ENCODE results near the gene FMN2. TPM values are rescaled to one million over a fixed set of nuclear protein-coding genes. Genes with fewer than 3 reads are reported as not detected.

Gene FMN2
- total and polyA plus RNA-seq, 3 experiments from 2014 or later, result not detected

DNA sequence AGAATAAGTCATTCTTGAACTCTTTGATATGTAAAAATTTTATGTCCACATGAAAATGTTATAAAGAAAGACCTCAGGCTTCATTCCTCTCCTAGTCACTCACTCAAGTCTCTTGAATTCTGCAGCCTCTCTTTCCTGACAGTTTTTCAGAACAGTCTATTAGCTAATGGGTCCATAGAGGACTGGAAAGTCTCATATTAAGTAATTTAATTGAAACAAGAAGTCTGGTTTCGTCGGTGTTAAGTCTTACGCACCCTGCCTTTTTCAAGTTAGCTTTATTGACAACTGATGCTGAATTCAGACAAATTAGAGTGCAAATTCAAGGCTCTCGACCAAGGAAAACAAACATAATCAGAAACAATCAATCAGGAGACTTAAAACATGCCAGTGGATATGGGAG lies 414.5 kb downstream of the FMN2 start:
- H3K4me1 ChIP-seq (ENCODE audit: insufficient read depth, low read length), result no peaks in the 10 kb centered on the region
- H3K9me3 ChIP-seq (ENCODE audit: low read length), result no peaks in the 10 kb centered on the region
- H3K4me3 ChIP-seq (ENCODE audit: low read length), result no peak overlapping the region
- CTCF ChIA-PET, result no interaction called here
- Mint-ChIP-seq H3K27ac (no peak overlapping the region), H3K36me3 (peaks cover 0 to 4% (median 0%) of the 10 kb centered on the region in 3 donors), H3K27me3 (peaks cover 0 to 3% of the 10 kb centered on the region in 2 donors), H3K4me1 (no peaks in the 10 kb centered on the region), H3K4me3 (no peak overlapping the region), H3K9me3 (peaks cover 2 to 11% (median 4%) of the 10 kb centered on the region in 5 donors)
- H3K36me3 ChIP-seq (ENCODE audit: insufficient read depth, low read length), result no peaks in the 10 kb centered on the region
- H3K27me3 ChIP-seq (ENCODE audit: insufficient read depth, low read length, poor library complexity, severe bottlenecking), result no peaks in the 10 kb centered on the region
- DNase-seq, result no peak
- no peak overlapping the region for H3K27ac ChIP-seq (ENCODE audit: low read depth, low read length)
- POLR2A ChIA-PET, result no interaction called here

DNA sequence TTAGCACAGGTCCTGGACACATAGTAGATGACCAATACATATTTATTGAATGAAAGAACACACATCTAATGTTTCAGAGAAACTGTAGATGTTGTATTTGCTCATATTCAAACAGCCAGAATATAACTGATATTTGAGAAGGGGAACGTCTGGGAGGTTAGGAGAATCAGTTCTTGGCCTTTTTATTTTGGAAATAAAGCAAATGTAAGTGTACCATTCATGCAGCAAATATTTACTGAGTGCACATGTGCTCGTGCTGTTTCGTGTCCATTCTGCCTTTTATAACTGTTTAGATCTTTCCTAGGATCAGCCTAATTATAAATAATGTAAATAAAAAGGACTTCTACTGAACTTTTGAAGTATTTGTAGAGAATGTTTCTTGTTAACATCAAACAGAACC lies 416.5 kb downstream of the FMN2 start:
- ChIA-PET CTCF (no interaction called here), POLR2A (interaction anchor here (0.6 kb wide), 1 partner anchor 183 kb away, joined by 3 read pairs; no protein-coding TSS in a partner anchor)
- Mint-ChIP-seq H3K27me3 (peaks cover 0 to 3% of the 10 kb centered on the region in 2 donors), H3K9me3 (peaks cover 2 to 11% (median 4%) of the 10 kb centered on the region in 5 donors), H3K4me3 (no peak overlapping the region), H3K27ac (no peak overlapping the region), H3K4me1 (no peaks in the 10 kb centered on the region), H3K36me3 (peaks cover 0 to 8% (median 2%) of the 10 kb centered on the region in 3 donors)
- Histone ChIP-seq H3K36me3 (ENCODE audit: insufficient read depth, low read length) (no peaks in the 10 kb centered on the region), H3K4me3 (ENCODE audit: low read length) (no peak overlapping the region), H3K27ac (ENCODE audit: low read depth, low read length) (no peak overlapping the region), H3K9me3 (ENCODE audit: low read length) (no peaks in the 10 kb centered on the region), H3K27me3 (ENCODE audit: insufficient read depth, low read length, poor library complexity, severe bottlenecking) (no peaks in the 10 kb centered on the region), H3K4me1 (ENCODE audit: insufficient read depth, low read length) (no peaks in the 10 kb centered on the region)
- no peak for DNase-seq

DNA sequence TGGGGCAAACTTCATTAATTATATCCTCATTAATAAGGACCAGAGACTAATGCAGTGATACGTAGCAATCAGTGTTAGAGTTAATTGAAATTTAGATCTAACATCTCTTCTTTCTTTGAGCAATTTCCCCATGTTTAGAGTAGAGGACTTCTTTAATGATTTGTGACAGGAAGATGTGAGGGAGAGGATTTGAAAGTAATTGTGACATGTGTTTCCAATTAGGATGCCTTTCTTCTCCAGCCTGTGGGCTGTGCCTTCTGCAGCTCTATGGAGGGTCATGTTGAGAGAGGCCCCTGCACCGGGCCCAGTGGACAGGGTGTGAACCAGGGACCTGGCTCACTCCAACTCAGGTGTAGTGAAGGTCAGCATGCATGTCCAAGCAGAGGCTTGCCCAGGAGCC lies 417.3 kb downstream of the FMN2 start:
- POLR2A ChIA-PET, result no interaction called here
- peaks cover 0 to 8% (median 2%) of the 10 kb centered on the region in 3 donors for H3K36me3 Mint-ChIP-seq

DNA sequence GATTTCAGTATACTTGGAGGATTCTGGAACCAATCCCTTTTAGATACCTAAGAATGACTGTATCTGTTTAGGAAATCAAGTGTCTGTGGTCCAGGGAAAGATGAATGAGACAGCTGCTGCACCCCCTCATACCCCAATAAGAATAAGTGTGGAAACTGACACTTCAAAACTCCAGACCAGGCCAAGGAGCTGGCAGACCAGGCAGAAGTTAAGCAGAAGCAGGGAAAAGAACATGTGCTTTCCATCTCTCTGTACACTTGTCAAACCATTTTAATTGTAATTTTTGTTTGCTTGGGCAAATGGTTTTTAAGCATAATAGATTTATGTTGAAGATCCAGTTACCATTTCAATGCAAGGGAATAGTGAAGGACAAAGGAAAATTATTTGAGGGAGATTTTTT lies 420.1 kb downstream of the FMN2 start:
- H3K4me3 ChIP-seq (ENCODE audit: low read length), result no peak overlapping the region
- H3K9me3 Mint-ChIP-seq, result peaks cover 2 to 10% (median 6%) of the 10 kb centered on the region in 5 donors

More for the DNA sequence above, 417.3 kb downstream of the FMN2 start:
- no peak for DNase-seq
- no peaks in the 10 kb centered on the region for H3K4me1 Mint-ChIP-seq
- no peak overlapping the region for H3K4me3 ChIP-seq (ENCODE audit: low read length)
- H3K9me3 ChIP-seq (ENCODE audit: low read length), result no peaks in the 10 kb centered on the region
- H3K27ac Mint-ChIP-seq, result no peak overlapping the region
- no peaks in the 10 kb centered on the region for H3K36me3 ChIP-seq (ENCODE audit: insufficient read depth, low read length)
- no peaks in the 10 kb centered on the region for H3K27me3 ChIP-seq (ENCODE audit: insufficient read depth, low read length, poor library complexity, severe bottlenecking)
- CTCF ChIA-PET, result no interaction called here
- no peaks in the 10 kb centered on the region for H3K4me1 ChIP-seq (ENCODE audit: insufficient read depth, low read length)
- peaks cover 2 to 11% (median 6%) of the 10 kb centered on the region in 5 donors for H3K9me3 Mint-ChIP-seq
- peaks cover 0 to 3% of the 10 kb centered on the region in 2 donors for H3K27me3 Mint-ChIP-seq
- no peak overlapping the region for H3K4me3 Mint-ChIP-seq
- H3K27ac ChIP-seq (ENCODE audit: low read depth, low read length), result no peak overlapping the region

DNA sequence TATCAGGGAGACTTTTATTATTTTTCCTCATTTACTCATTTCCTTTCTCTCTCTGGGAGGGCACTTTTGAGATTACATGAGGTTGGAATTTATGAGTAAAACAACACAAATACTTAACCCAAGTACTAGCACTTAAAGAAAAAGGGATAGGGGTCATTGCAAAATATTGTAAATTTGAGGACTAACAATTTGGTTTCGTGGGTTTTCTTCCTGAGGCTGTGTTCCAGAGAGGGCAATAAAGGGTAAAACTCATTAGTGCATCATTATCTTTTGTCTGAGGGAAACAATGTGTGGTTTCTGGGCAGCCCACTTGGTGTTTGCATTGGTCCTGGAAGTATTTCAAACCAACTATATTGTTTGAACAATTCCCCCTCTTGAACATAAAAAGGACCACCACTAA lies 423.8 kb downstream of the FMN2 start:
- no peak for DNase-seq
- H3K27ac Mint-ChIP-seq, result no peak overlapping the region

More for the DNA sequence above, 420.1 kb downstream of the FMN2 start:
- Mint-ChIP-seq H3K27ac (no peak overlapping the region), H3K4me1 (no peaks in the 10 kb centered on the region), H3K27me3 (peaks cover 0 to 3% of the 10 kb centered on the region in 2 donors), H3K4me3 (no peak overlapping the region), H3K36me3 (peaks cover 0 to 8% (median 2%) of the 10 kb centered on the region in 3 donors)
- H3K27ac ChIP-seq (ENCODE audit: low read depth, low read length), result no peak overlapping the region
- H3K4me1 ChIP-seq (ENCODE audit: insufficient read depth, low read length), result no peaks in the 10 kb centered on the region
- DNase-seq, result no peak
- ChIA-PET POLR2A (no interaction called here), CTCF (no interaction called here)
- H3K9me3 ChIP-seq (ENCODE audit: low read length), result no peaks in the 10 kb centered on the region
- no peaks in the 10 kb centered on the region for H3K27me3 ChIP-seq (ENCODE audit: insufficient read depth, low read length, poor library complexity, severe bottlenecking)
- H3K36me3 ChIP-seq (ENCODE audit: insufficient read depth, low read length), result no peaks in the 10 kb centered on the region

DNA sequence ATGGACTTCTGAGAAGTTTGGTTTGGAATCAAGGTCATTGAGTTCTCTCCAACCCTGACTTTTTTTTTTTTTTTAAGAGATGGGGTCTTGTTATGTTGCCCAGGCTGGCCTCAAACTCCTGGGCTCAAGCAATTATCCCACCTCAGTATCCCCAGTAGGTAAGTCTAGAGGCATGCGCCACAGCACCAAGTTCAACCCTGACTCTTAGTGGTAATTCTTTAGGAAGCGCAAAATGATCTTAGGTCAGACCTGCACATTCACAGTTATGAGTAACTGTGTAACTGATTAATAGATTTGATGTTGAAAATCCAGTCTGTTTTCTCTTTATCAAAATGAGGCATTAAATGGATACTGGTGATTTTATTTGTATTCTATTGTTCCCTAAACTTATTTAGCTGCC lies 424.4 kb downstream of the FMN2 start:
- H3K27ac ChIP-seq (ENCODE audit: low read depth, low read length), result no peak overlapping the region
- no peak overlapping the region for H3K4me3 ChIP-seq (ENCODE audit: low read length)
- Mint-ChIP-seq H3K27me3 (no peaks in the 10 kb centered on the region), H3K27ac (no peak overlapping the region), H3K4me1 (no peaks in the 10 kb centered on the region), H3K9me3 (peaks cover 2 to 8% (median 4%) of the 10 kb centered on the region in 5 donors), H3K4me3 (no peak overlapping the region), H3K36me3 (peaks cover 0 to 8% (median 2%) of the 10 kb centered on the region in 3 donors)
- H3K36me3 ChIP-seq (ENCODE audit: insufficient read depth, low read length), result no peaks in the 10 kb centered on the region
- no peaks in the 10 kb centered on the region for H3K4me1 ChIP-seq (ENCODE audit: insufficient read depth, low read length)
- no peak for DNase-seq
- ChIA-PET CTCF (no interaction called here), POLR2A (no interaction called here)
- H3K27me3 ChIP-seq (ENCODE audit: insufficient read depth, low read length, poor library complexity, severe bottlenecking), result no peaks in the 10 kb centered on the region
- no peaks in the 10 kb centered on the region for H3K9me3 ChIP-seq (ENCODE audit: low read length)

More for the DNA sequence above, 423.8 kb downstream of the FMN2 start:
- no peaks in the 10 kb centered on the region for H3K9me3 ChIP-seq (ENCODE audit: low read length)
- H3K4me3 ChIP-seq (ENCODE audit: low read length), result no peak overlapping the region
- Mint-ChIP-seq H3K27me3 (no peaks in the 10 kb centered on the region), H3K36me3 (peaks cover 0 to 8% (median 2%) of the 10 kb centered on the region in 3 donors), H3K4me3 (no peak overlapping the region), H3K9me3 (peaks cover 2 to 6% (median 4%) of the 10 kb centered on the region in 5 donors), H3K4me1 (no peaks in the 10 kb centered on the region)
- POLR2A ChIA-PET, result no interaction called here
- no peaks in the 10 kb centered on the region for H3K27me3 ChIP-seq (ENCODE audit: insufficient read depth, low read length, poor library complexity, severe bottlenecking)
- H3K36me3 ChIP-seq (ENCODE audit: insufficient read depth, low read length), result no peaks in the 10 kb centered on the region
- H3K4me1 ChIP-seq (ENCODE audit: insufficient read depth, low read length), result no peaks in the 10 kb centered on the region
- no peak overlapping the region for H3K27ac ChIP-seq (ENCODE audit: low read depth, low read length)
- CTCF ChIA-PET, result no interaction called here

DNA sequence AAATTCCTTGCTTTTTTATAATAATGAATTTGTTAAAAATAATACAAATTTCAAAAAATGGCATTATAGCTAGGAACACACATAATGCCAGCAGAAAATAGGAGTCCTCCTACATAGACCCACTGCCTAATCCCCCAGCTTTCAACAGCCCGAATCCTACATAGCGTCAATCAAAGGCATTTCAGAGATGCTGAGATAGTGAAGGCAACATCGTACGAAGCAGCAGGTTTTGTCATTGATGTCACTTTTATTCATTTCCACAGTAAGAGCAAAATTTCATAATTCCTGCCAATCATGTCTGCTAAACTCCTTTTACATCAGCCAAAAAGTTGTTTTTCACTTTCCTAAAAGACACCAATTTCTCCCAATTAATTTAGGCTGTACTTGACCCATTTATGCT lies 426.2 kb downstream of the FMN2 start:
- no peaks in the 10 kb centered on the region for H3K27me3 ChIP-seq (ENCODE audit: insufficient read depth, low read length, poor library complexity, severe bottlenecking)
- Mint-ChIP-seq H3K9me3 (peaks cover 3 to 9% (median 5%) of the 10 kb centered on the region in 5 donors), H3K27me3 (no peaks in the 10 kb centered on the region), H3K4me3 (no peak overlapping the region), H3K27ac (no peak overlapping the region), H3K4me1 (no peaks in the 10 kb centered on the region), H3K36me3 (peaks cover 0 to 6% (median 1%) of the 10 kb centered on the region in 3 donors)
- no peaks in the 10 kb centered on the region for H3K9me3 ChIP-seq (ENCODE audit: low read length)
- ChIA-PET POLR2A (no interaction called here), CTCF (no interaction called here)
- H3K36me3 ChIP-seq (ENCODE audit: insufficient read depth, low read length), result no peaks in the 10 kb centered on the region
- H3K4me1 ChIP-seq (ENCODE audit: insufficient read depth, low read length), result no peaks in the 10 kb centered on the region
- no peak overlapping the region for H3K27ac ChIP-seq (ENCODE audit: low read depth, low read length)
- DNase-seq, result no peak
- H3K4me3 ChIP-seq (ENCODE audit: low read length), result no peak overlapping the region

DNA sequence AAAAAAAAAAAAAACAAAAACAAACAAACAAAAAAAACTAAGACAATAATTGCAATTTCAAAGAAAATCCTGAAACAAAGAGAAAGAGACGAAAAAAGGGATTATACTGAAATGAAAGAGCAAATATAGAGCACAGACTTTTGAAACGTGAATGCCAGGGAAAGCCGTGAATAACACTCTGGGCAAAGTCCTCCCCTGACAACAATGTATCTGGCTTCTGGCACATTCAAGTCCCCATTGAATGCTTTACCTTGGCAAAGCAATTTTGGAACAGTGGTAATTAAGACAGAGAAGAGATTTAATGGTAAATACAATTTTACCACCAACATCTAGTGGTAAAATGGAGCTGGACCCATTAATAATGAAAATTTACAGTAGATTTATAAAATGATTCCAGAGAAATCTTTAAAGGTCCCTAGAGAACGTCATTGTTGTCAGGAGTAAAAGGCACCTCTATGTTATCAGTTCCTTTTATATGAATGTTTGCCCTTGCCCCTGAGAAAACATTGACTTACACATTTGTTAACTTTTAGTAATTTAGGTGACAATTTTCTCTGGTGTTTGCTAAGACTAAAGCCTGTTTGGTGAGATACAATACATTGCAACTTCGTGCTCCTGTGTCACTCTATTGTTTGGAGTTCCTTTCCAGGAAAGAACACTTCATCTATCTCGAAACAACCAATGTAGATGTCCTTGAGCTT lies 430.6 kb downstream of the FMN2 start:
- Mint-ChIP-seq H3K36me3 (peaks cover 0 to 4% (median 0%) of the 10 kb centered on the region in 3 donors), H3K27ac (no peak overlapping the region), H3K9me3 (peaks cover 0 to 7% (median 4%) of the 10 kb centered on the region in 5 donors), H3K4me1 (no peaks in the 10 kb centered on the region), H3K27me3 (no peaks in the 10 kb centered on the region), H3K4me3 (no peak overlapping the region)
- Histone ChIP-seq H3K4me1 (ENCODE audit: insufficient read depth, low read length) (no peaks in the 10 kb centered on the region), H3K27me3 (ENCODE audit: insufficient read depth, low read length, poor library complexity, severe bottlenecking) (no peaks in the 10 kb centered on the region), H3K36me3 (ENCODE audit: insufficient read depth, low read length) (no peaks in the 10 kb centered on the region), H3K27ac (ENCODE audit: low read depth, low read length) (no peak overlapping the region), H3K4me3 (ENCODE audit: low read length) (no peak overlapping the region), H3K9me3 (ENCODE audit: low read length) (no peaks in the 10 kb centered on the region)
- no peak for DNase-seq
- ChIA-PET POLR2A (no interaction called here), CTCF (no interaction called here)

Measured in CD8-positive, alpha-beta memory T cell (primary cell).